GM20000 (cell line): ENCODE measurements around the gene PRDM16.

ENCODE experiments used
- DNase-seq: peaks from one replicate; pipeline ENCODE4 v3.0.0; 2012; ENCODE audit warnings: low spot score
- CTCF ChIP-seq: IDR thresholded peaks from 2 replicates; pipeline ENCODE4 v1.5.1; 2012; ENCODE audit warnings: mild to moderate bottlenecking, control low read depth; ENCODE audit errors: extremely low read depth, missing control alignments

The PRDM16 gene

GRCh38 chr1:3470650-3471355 is 401.8 kb downstream of the PRDM16 start:
- no peak for TF ChIP-seq CTCF

DNA sequence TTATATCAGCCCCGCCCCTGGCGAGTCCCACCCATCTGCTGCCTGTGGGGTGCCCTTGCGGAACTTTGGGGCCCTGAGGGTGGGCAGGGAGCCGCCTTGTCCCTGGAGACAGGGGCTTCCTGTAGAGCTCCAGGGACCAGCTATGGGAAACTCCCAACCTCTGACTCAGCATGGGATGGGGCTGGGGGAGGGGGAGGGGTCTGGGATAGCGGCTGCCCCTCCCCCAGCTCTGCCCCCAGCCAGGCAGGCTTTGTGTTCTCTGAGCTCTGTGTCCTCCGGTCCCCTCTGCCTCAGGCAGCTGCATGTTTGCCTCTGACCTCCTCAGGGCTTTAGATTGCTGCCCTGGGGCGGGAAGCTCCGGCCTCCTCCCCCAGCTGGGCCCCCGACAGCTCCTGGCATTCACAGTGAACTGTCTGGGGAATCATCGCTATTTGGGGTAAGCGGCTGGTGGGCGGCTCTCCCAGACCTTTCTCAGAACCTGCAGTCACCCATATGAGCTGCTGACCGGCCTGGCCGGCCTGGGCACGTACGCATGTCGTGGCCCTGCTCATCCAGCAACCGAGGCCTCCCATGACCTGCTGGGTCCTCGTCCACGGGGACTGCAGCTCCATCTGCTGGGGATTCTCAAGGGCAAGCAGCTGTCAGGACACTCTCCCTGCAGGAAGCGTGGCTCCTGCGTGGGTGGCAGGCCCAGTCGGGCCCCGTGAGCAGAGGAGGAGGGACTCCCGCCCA is 402.5 kb downstream of the PRDM16 start:
- no peak for TF ChIP-seq CTCF
- no peak for DNase-seq

More at GRCh38 chr1:3470650-3471355, 401.8 kb downstream of the PRDM16 start:
- DNase-seq, result no peak

GRCh38 chr1:3472088-3472850 is 403.3 kb downstream of the PRDM16 start:
- no peak for DNase-seq
- TF ChIP-seq CTCF, result no peak

- no peak for DNase-seq
- TF ChIP-seq CTCF, result no peak
Observed at GRCh38 chr1:3472906-3473305, 403.9 kb downstream of the PRDM16 start.

DNA sequence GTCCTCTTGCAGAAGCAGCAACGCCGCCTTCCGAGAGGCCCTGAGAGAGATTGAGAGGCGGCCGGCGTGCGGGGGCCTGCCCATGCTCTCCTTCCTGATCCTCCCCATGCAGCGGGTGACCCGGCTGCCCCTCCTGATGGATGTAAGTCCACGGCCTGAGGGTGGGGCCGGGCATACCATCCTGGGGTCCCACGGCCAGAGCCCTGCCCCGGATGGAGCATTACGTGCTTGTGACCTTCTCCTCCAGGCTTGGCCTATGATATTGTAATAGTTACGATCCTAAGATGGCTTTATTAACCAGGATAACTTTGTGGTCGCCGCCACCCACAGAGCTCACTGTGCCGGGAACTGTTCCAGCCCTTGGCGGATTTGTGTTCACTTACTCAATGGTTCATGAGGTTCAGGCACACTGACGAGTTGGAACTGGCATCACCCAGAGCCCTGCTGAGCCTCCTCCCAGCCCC is 404.4 kb downstream of the PRDM16 start:
- no peak for TF ChIP-seq CTCF
- DNase-seq, result no peak

GRCh38 chr1:3474016-3474415 is 405.0 kb downstream of the PRDM16 start:
- no peak for TF ChIP-seq CTCF
- DNase-seq, result no peak

GRCh38 chr1:3474421-3474820 is 405.4 kb downstream of the PRDM16 start:
- no peak for DNase-seq
- no peak for TF ChIP-seq CTCF
